Measurements from ENCODE around the gene SNAI3. TPM values are rescaled to one million over a fixed set of nuclear protein-coding genes. Genes with fewer than 3 reads are reported as not detected.
A peak's percentile ranks its signal among the peaks of the same experiment; 100 is the strongest.

The SNAI3 gene
- total RNA-seq, 4 donors from 2014 or later: 0.33 to 1.3 (median 1.3) TPM

- Histone ChIP-seq H3K4me1 (peaks cover 8 to 32% of the 10 kb centered on the region in 2 donors), H3K27ac (peak overlapping the region in 2 of 3 donors; percentile 39 to 48), H3K4me3 (replicated peaks in 1 of 3) (no peak overlapping the region), H3K9me3 (no peaks in the 10 kb centered on the region), H3K27me3 (no peaks in the 10 kb centered on the region), H3K36me3 (peaks cover 8 to 29% of the 10 kb centered on the region in 2 donors)
- WGBS, 2 donors: 80 to 92% methylated on average over 14 of the region's 14 CpGs
- DNase-seq: no peak
- intact Hi-C loops (cut with DNase I): no loop called here
- no peak for TF ChIP-seq POLR2A (IDR thresholded peaks at IDR 0.05)
These were observed 14.0 kb upstream of the SNAI3 start for GRCh38 chr16:88700322-88700635.

GRCh38 chr16:88699180-88699579, 12.9 kb upstream of the SNAI3 start:
- TF ChIP-seq CTCF (IDR thresholded peaks at IDR 0.05): no peak
- no peaks in the 10 kb centered on the region for H3K9me3 ChIP-seq
- no peak overlapping the region for H3K4me3 ChIP-seq (replicated peaks in 1 of 3)
- H3K36me3 ChIP-seq: peaks cover 8 to 29% of the 10 kb centered on the region in 2 donors
- no peak for DNase-seq
- intact Hi-C loops (cut with DNase I): no loop called here
- H3K4me1 ChIP-seq: peaks cover 0 to 24% of the 10 kb centered on the region in 2 donors
- H3K27ac ChIP-seq: no peak overlapping the region
- H3K27me3 ChIP-seq: no peaks in the 10 kb centered on the region
- WGBS, 2 donors: 94% methylated on average over 5 of the region's 16 CpGs; no CpG with 5 or more reads in 1 of the 2 donors

GRCh38 chr16:88698646-88699045, 12.3 kb upstream of the SNAI3 start:
- Histone ChIP-seq H3K9me3 (no peaks in the 10 kb centered on the region), H3K4me1 (peaks cover 0 to 18% of the 10 kb centered on the region in 2 donors), H3K27me3 (no peaks in the 10 kb centered on the region), H3K27ac (no peak overlapping the region), H3K36me3 (peaks cover 8 to 29% of the 10 kb centered on the region in 2 donors), H3K4me3 (replicated peaks in 1 of 3) (no peak overlapping the region)
- intact Hi-C loops (cut with DNase I): no loop called here
- TF ChIP-seq POLR2A (IDR thresholded peaks at IDR 0.05) (no peak), CTCF (IDR thresholded peaks at IDR 0.05) (no peak)
- DNase-seq: no peak
- 97 to 99% methylated on average over 11 to 18 of the region's 25 CpGs for WGBS, 2 donors

- Histone ChIP-seq H3K27ac (no peak overlapping the region), H3K36me3 (peaks cover 8 to 29% of the 10 kb centered on the region in 2 donors), H3K4me3 (replicated peaks in 1 of 3) (no peak overlapping the region), H3K27me3 (no peaks in the 10 kb centered on the region), H3K4me1 (peaks cover 0 to 15% of the 10 kb centered on the region in 2 donors), H3K9me3 (no peaks in the 10 kb centered on the region)
- 83 to 86% methylated on average over 30 of the region's 37 CpGs for WGBS, 2 donors
- no peak for DNase-seq
- no peak for TF ChIP-seq POLR2A (IDR thresholded peaks at IDR 0.05)
- TF ChIP-seq CTCF (IDR thresholded peaks at IDR 0.05): peak in 1 of 6 experiments; percentile 17
- intact Hi-C loops (cut with DNase I): no loop called here
These were observed 11.7 kb upstream of the SNAI3 start for GRCh38 chr16:88697831-88698615.

- no peak for DNase-seq
- Histone ChIP-seq H3K4me1 (peaks cover 0 to 11% of the 10 kb centered on the region in 2 donors), H3K9me3 (no peaks in the 10 kb centered on the region), H3K27ac (no peak overlapping the region), H3K4me3 (replicated peaks in 1 of 3) (no peak overlapping the region), H3K36me3 (peaks cover 8 to 29% of the 10 kb centered on the region in 2 donors), H3K27me3 (no peaks in the 10 kb centered on the region)
- no peak for TF ChIP-seq POLR2A (IDR thresholded peaks at IDR 0.05)
- no peak for TF ChIP-seq CTCF (IDR thresholded peaks at IDR 0.05)
- intact Hi-C loops (cut with DNase I): no loop called here
- 91 to 94% methylated on average over 21 of the region's 47 CpGs for WGBS, 2 donors
These were observed 11.0 kb upstream of the SNAI3 start for GRCh38 chr16:88697116-88697830.

Measured in thyroid gland (tissue), 4 donors.